LNCAP (cell line): ENCODE measurements around the gene SFMBT1.

Experiments
- TF ChIP-seq, protein P1 (sequence below): fragments of 450-650 bp; IDR thresholded peaks from 2 replicates; pipeline ENCODE4 v1.5.1; 2017; ENCODE audit warnings: mild to moderate bottlenecking

The SFMBT1 gene

DNA sequence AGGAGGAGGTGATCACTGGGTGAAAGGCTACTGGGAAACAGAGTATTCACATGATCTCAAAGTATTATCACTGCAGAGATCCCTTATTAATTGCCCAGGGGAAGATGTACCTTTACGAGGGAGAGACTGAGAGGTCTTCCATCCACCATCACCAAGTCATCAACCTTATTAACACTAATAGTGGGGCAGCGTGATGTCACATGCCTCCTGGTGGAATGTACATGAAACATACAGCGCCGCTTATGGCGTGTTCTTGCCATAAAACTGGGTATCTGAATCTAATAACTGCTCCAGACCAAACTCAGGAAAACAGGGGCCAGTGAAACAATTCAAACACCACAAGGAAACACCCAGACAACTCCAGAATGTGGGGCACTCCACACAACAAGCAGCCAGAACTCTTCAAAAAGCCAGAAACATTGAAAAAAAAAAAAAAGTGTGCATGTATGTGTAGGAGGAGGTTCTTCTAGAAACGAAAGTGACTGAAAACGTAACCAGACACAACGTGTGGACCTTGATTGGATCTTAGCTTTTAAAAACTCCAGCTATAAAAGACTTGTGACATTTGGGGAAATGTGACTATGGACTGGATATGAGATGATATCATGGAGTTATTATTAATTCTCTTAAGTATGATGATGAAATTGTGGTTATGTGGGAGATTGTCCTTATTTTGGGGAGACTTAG, 153.1 kb downstream of the SFMBT1 start:
- TF ChIP-seq, protein P1, sequence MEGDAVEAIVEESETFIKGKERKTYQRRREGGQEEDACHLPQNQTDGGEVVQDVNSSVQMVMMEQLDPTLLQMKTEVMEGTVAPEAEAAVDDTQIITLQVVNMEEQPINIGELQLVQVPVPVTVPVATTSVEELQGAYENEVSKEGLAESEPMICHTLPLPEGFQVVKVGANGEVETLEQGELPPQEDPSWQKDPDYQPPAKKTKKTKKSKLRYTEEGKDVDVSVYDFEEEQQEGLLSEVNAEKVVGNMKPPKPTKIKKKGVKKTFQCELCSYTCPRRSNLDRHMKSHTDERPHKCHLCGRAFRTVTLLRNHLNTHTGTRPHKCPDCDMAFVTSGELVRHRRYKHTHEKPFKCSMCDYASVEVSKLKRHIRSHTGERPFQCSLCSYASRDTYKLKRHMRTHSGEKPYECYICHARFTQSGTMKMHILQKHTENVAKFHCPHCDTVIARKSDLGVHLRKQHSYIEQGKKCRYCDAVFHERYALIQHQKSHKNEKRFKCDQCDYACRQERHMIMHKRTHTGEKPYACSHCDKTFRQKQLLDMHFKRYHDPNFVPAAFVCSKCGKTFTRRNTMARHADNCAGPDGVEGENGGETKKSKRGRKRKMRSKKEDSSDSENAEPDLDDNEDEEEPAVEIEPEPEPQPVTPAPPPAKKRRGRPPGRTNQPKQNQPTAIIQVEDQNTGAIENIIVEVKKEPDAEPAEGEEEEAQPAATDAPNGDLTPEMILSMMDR, result no peak

DNA sequence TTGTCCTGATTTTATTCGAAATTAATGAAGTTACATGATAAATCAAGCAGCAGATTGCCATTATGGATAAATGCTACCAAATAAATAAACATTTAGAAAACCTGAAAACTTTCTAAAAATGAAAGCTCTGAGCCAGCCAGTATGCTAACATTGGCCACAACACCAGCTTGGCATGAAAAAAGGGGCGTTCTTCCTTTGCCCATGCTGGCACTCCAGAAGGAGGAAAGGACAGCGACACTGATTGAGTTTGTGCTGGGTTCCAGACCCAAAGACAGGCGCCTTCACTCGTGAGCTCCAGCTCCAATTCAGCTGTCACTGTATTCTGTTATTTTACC, 153.6 kb downstream of the SFMBT1 start:
- TF ChIP-seq, protein P1, result no peak

DNA sequence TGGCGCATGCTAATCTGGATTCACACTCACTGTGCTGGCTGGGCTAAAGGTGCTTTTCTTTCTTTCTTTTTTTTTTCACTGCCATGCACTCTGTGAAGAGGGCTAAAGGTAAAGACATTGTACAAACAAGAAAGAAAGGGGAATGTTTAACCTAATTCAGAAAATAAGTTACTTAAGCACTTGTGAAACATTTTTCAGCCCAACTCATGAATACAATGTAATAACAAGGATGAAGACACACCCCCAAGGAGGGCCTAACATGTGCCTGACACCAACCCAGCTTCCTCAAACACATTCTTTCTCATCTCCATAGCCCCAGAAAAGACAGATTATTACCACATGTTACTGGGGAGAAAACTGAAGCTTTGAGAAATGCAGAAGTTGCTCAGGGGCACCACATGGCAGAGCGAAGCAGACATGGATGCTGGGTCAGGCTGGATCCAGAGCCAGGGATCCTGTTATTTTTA, 154.2 kb downstream of the SFMBT1 start:
- TF ChIP-seq, protein P1, result no peak

DNA sequence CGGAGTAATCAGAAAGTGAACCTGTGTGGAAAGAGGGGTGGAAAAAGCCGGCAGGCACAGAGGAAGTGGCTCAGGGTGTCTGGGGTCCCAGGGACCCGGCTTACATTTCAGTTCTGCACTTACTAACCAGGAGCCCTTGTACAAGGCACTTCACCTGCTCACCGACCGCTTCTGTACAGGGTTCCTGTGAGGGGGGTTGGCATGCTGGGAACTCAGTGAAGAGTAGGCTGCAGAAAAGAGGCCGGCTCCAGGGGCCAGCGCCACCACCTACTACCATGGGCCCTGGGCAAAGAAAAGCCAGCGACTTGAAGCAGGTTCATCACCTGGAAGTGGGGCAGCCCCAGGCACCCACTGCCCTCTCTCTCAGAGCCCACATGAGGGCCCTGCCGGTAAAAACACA, 154.7 kb downstream of the SFMBT1 start:
- TF ChIP-seq, protein P1, result no peak

DNA sequence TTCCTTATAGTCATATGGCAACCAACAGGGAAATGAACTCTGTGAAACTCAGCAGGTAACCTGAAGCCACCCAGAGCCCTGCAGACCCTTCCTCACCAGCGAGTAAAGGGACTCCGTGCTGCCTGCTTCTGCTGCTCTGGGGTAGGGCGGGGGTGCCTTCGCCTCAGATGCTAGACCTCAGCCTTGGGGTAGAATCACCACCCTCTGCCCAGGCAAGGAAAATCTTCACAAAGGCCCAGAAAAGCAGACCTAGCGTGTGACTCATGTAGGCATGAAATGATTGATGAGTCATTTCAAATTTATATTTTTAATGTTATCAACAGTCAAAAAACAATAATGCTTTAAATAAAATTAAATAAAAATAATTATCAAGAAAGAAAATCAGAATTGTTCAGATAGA, 155.1 kb downstream of the SFMBT1 start:
- TF ChIP-seq, protein P1, result no peak

DNA sequence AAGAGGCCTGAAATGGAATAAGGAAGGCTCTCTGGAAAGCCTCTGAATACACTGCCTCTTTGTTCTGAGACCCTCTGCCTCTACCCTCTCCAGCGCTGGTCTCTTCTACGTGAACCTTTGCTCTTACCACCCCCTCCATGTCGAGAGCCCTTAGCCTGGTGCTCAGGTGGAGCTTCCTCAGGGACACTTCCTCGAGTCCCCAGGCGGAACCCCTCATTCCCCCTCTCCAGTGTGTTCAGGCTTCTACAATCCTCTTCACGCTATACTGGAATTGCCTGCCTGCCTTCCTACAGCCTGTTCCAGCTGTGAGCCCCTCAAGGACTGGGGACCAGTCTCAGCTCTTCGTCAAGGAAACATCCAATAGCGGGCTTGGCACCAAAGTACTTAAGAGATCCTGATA, 156.0 kb downstream of the SFMBT1 start:
- TF ChIP-seq, protein P1, result no peak

DNA sequence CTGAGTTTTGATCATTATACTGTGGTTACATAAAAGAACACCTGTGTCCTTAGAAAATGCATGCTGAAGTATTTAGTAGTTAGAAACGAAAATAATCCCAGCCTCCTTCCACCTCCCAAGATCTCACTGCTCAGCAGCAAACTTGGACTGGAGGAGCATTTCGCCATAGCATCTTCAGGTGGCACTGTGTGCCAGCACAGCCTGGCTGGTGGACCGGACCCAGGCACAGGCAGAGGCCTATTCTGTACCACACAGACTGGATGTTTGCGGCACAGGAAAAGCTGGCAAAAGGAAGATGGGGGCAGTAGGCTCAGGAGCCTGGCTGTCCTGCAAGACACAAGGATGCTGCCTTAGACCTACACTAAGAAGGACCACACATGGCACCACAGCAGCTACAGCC, 158.7 kb downstream of the SFMBT1 start:
- TF ChIP-seq, protein P1, result no peak
